Raji (cell line): ENCODE data around the gene OLFML2B.

Source experiments
- POLR2A ChIP-seq: IDR thresholded peaks from 2 replicates; pipeline ENCODE4 v1.6.1; 2011; ENCODE audit warnings: low read depth, low read length, control low read depth; ENCODE audit not compliant: insufficient read depth

Gene OLFML2B

DNA sequence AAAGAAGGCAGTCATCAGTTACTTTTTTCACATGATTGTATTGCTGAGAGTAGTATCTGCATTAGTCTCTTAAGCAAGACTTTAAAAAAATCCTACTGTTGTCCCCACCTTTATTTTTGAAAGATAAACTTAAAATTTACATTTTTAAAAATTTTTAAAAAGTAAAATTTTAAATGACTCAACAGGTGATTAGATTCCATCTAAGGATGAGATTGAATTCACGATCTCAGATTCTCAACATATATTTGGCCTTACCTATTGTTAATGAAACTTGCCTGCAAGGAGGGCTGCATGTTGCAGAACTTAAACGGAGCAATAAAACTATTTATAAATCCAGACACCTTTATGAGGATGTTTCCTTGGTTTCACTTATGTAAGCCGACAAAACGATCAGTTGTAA, 75.2 kb downstream of the OLFML2B start:
- TF ChIP-seq POLR2A: no peak

DNA sequence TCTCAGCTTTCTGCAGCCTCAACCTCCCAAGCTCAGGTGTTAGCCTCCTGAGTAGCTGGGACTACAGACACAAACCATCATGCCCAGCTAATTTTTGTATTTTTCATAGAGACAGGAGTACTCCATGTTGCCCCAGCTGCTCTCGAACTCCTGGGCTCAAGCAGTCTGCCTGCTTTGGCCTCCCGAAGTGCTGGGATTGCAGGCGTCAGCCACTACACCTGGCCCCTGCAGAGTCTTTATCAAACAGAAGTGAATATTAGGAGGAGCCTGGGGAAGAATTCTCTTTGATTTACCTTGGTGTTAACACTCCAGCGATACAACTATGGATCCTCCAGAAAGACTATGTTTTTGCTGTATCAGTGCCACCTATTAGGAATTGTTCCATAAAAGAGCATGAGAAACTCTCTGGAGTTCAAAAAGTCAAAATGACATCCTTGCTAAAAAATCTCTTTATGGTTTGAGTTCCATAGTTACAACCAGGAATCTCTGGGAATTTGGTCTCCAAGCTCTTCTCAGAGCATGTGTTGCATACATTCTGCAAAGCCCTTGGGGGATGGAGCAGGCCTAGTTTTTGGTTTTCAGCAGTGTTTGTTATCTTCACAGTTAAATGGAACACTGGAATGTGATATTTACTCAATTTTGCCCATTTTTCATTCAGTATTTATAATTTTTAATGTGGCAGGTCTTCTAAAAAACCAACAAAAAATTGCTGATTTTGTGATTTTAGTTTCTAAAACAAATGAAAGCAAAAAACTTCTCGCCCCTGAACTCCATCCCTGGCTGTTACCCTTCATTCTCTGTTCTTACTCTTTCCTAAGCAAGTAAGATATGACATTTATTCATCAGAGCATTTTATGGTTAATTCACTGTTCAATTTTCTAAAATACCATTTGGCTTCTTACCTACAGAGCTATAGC, 77.3 kb downstream of the OLFML2B start:
- TF ChIP-seq POLR2A: no peak

- TF ChIP-seq POLR2A: no peak
Measured at GRCh38 chr1:161945306-161946060, 78.2 kb downstream of the OLFML2B start.

DNA sequence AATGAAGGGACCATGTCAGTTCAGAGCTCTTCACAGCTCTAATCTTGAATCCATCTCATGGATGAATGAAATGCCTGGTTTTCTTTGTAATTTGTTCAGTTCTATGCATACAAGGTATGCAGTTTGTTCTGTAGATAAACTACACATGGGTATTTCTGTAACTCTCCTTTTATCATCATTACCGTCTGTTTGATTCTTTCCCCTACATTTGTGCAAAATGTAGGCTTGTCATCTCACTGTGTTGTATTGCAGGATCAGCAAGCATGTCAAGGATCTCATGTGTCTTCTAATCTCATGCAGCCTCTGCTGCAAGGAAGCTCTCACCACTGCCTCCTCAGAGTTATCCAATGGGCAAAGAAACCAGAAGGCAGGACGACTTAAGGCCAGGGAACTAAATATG, 79.3 kb downstream of the OLFML2B start:
- no peak for TF ChIP-seq POLR2A

GRCh38 chr1:161943737-161944136, 79.9 kb downstream of the OLFML2B start:
- no peak for TF ChIP-seq POLR2A

GRCh38 chr1:161941726-161942436, 81.8 kb downstream of the OLFML2B start:
- no peak for TF ChIP-seq POLR2A

DNA sequence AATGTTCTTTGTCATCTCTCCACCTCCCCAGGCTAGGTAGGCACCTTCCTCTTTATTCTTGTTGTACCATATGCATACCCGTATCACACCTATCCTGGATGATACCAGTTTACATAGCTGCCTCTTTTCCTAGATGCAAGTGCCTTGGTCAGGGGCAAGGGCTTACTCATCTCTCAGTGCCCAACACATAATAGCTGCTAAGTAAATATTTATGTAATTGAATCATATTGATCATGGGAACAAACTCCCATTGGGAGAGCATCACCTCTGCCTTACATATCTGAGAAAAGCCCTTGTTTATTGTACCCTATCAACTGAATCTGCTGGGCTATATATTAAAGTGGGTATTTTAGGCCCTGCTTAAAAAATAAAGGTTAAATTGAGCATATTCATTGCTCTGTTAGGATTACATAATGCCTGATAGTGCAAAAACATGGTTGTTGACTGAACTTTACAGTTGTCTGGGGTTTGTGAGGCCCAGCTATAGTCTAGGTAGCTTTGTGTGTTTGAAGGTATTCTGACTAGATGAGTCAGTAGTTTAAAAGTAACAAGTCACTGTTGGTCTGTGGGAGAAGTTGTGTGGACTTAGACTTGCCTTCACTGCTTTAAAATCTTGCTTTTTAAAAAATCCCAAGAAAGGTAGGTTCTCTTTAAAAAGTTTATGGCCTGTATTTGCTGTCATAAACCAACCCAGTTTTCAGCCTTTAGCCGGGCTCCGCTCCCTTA, 82.6 kb downstream of the OLFML2B start:
- TF ChIP-seq POLR2A: no peak

DNA sequence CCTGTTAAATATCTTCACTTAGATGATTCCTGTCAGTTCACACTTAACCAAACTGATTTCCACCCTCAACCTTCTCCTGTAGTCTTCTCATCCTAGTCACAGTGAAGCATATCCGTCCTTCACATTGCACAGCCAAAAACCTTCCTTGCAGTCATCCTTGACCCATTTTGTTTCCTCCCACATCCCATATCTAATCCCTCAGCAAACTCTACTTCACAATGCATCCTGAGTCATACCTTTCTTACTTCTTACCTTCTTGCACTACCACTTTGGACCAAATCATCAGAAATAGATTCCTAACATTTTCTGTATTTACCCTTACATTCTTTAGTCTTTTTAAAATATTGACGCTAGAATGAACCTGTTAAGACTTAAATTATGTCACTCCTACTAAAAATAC, 86.9 kb downstream of the OLFML2B start:
- no peak for TF ChIP-seq POLR2A

DNA sequence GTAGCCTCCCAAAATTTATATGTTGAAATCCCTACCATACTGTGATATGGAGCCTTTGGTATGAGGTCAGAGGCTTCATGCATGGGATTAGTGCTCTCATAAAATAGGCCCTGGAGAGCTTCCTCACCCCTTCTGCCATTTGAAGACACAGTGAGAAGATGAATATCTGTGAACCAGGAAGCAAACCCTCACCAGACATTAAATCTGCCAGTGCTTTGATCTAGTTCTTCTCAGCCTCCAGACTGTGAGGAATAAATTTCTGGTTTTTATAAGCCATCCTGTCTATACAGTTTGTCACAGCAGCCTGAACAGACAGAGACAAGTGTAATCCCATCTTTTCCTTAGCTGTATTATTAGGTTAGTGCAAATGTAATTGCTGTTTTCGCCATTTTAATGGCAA, 88.4 kb downstream of the OLFML2B start:
- no peak for TF ChIP-seq POLR2A

DNA sequence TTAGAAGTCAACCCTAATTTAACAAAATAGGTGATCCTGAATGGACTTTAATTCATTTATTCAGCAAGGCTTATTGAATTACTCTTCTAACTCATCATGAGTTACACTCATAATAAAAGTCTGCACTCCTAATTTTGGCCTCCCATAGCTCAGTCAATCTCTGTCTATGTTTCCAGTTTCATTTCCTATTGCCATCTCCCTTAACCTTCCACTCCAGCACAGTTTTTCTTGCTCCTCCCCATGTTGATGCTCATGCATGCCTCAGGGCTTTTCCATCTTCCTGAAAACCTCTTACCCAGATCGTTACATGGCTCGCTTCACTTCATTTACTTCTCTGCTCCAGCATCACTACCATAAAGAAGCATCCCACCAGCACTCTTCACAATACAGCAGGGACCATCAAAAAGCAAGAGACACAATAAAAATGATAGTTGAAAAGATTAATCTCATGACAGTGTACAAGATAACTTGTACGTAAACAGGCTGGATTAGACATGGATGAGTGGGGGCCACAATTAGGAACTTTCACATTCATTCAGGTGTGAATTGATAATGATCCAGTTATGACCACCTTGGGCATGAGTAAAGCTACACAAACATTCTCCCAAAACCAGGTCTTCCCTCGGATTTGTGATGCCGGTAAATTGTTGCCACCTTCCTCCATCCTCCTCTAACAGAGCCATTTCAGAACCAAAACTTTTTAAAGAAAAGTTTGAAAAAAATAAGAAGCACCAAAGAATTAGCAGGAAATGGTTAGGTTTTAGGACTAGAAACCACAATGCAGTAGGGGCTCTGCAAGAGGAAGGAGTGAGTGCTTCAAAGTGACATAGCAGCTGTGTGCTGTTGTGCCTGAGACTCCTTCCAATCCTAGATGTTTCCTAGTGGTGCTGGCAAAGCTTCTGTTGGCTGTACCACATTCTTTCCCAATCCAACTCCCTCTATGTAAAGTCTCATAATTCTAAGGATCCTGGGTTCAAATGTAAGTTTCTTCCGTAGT, 89.8 kb downstream of the OLFML2B start:
- TF ChIP-seq POLR2A: no peak
